KBM-7 (cell line): ENCODE results near the gene MTCL3.
A peak's percentile ranks its signal among the peaks of the same experiment; 100 is the strongest.
"Not testable (repeated sequence)": the region's sequence is repeated elsewhere in the genome, so short reads cannot be mapped to it uniquely, and the experiment has no call there.

ENCODE experiments used
- DNase-seq: peaks from one replicate; pipeline ENCODE4 v3.0.0-alpha.2; 2015
- in situ Hi-C: fragments of 300-500 bp; cut with MboI; formaldehyde crosslinking; loops from 2 replicates; pipeline ENCODE4 v1.14.3; 2020; ENCODE audit warnings: low sequenced_read_pairs, low pct_unique_long_range_greater_than_20kb, mixed read lengths

Gene MTCL3

GRCh38 chr6:127447780-127448179 lies 71.4 kb downstream of the MTCL3 start:
- no peak for DNase-seq
- in situ Hi-C loops = no loop called here

DNA sequence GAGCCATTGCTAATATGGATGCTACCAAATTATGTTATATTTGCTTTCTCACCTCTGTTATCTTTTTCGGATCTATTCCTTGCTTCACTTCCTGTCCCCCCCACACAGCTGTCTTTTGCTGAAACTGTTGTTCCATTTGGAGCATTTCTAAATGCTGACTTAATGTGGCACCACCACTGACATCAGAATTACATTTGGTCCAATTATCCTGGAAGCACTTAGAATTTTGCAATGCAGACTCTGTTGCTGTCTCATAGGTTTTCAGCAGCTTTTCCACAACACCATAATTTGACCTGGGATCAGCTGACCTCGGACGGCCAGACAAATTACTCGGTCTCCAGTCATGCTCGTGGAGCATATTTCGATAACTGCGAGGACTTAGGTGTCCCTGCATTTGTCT lies 72.8 kb downstream of the MTCL3 start:
- no peak for DNase-seq
- in situ Hi-C loops = no loop called here

DNA sequence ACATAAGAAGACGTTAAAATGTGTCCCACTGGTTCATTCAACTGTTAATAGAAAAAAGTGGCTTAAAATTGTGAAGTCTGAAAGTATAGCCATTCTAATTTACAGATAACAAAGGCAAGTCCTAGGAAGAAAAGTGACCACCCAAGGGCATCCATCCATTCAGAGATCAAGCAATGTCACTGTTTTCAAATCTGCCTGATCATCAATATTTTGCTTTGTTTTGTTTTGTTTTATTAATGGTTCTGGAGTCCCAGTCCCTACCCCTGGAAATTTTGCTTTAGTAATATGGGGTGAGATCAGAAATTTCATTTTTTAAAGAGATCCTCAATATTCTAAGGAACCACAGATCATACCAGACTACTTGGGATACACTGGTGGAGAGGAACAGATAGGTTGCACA lies 77.3 kb downstream of the MTCL3 start:
- no peak for DNase-seq
- in situ Hi-C loops = no loop called here

DNA sequence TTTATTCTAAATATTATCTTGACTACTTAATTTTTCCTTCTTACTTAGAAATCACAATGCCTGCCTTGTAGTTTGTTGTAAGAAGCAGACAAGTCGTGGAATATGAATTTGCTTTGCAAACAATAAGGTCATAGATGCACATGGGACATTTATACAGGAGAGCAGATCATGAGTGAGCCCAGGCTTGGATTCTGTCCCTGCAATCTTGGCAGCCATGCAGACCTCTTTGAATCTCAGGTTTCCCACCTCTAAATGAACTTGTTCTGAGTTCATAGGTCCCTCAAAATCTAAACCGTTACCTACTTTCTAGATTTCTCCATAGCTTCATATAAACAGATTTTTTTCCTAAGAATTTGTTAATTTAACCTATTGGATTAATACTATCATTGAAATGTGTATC lies 79.4 kb downstream of the MTCL3 start:
- no peak for DNase-seq
- in situ Hi-C loops = no loop called here

DNA sequence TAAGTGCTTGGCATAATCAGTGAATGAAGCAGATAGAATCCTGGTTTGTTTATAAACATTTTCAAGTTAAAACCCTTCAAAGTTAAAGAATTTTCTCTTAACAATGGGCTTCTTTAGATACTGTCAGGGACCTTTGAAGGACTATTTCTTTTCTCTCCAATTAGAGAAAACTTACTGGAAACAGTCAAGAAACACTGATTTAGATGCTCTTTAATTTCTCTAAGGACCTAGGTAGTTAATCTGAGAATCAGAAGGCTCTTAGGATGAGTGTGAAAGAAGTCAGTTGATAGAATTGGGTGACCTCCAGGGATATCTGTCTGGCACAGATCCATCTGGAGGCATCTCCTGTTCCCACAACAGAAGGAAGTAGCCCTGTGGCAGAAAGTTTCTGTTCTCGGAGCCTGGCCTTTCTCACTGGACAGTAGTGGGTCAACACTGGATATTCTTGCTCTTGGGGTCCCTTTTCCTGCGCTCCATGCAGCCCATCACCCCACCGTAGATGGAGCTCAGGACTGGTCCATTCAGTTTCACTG lies 82.5 kb downstream of the MTCL3 start:
- in situ Hi-C loops = no loop called here
- DNase-seq = no peak

DNA sequence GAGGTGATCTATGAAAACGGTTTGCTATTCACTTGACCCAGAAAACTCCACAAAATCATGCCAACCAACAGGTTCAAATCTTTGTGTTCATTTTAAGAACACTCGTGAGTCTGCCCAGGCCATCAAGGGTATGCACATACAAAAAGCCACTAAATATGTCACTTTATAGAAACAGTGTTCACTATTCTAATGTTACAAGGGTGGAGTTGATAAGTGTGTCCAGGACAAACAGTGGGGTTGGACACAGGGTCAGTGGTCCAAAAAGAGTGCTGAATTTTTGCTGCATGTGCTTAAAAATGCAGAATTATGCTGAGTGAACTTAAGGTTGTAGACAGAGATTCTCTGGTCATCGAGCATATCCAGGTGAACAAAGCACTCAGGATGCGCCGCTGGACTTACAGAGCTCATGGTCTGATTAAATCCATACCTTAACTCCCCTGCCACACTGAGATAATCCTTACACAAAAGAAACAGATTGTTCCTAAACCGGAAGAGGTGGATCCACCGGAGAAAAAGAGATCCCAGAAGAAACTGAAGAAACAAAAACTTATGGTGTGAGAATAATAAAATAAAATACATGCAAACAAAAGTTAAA lies 83.4 kb downstream of the MTCL3 start:
- in situ Hi-C loops = no loop called here
- DNase-seq = no peak

DNA sequence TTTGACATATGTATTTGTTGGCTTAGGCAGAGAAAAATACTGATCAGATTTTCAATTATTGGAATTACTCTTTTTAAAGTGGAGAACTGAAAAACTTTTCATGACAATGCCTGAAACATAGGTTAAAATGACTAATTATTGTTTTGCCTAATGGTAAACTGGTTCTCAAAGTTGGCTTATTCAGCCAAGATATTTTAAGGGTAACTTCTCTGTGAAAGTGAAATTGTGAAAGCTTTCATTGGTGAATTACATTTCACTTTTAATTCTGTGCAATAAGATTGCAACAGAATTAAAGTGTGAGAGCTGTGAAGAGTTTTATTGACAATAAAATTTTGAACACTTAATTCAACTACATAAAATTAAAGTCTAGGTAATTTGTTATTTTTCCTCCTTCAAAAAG lies 84.5 kb downstream of the MTCL3 start:
- in situ Hi-C loops = no loop called here
- no peak for DNase-seq

GRCh38 chr6:127428562-127428961 lies 90.6 kb downstream of the MTCL3 start:
- in situ Hi-C loops, DNase-seq: not testable (repeated sequence)

DNA sequence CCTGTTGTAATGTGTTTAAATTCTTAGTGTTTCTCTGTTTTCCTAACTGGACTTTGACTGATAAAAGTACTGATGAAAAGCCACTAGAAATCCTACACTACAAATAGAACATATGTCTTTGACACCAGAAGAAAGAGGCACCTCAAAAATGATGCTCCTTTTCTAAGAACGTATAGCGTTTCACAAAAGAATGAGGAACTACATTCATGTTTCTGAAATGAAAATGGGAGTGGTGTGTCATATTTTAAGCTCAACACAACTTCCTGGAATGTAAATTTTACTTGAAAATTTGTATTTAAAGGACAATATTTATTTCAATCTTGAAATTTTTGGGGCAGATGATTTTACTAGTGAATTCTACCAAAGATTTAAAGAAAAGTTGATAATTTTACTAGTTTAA lies 95.2 kb downstream of the MTCL3 start:
- in situ Hi-C loops = no loop called here
- peak; percentile 11 for DNase-seq
